ELR (cell line): ENCODE data around the gene RBPMS2.
"Not testable (repeated sequence)": the region's sequence is repeated elsewhere in the genome, so short reads cannot be mapped to it uniquely, and the experiment has no call there.

Experiments
- DNase-seq: peaks from one replicate; pipeline ENCODE4 v3.0.0-alpha.2; 2015; ENCODE audit warnings: low read depth

Gene RBPMS2

GRCh38 chr15:64775551-64776401 lies at the start of gene RBPMS2:
RBPMS2 (minus strand) TSS chr15:64775589; CDS start chr15:64775319, 270 bp downstream.
- peak; percentile 15 for DNase-seq

- DNase-seq, result no peak
Observed at GRCh38 chr15:64824929-64825430, 49.6 kb upstream of the RBPMS2 start.

DNA sequence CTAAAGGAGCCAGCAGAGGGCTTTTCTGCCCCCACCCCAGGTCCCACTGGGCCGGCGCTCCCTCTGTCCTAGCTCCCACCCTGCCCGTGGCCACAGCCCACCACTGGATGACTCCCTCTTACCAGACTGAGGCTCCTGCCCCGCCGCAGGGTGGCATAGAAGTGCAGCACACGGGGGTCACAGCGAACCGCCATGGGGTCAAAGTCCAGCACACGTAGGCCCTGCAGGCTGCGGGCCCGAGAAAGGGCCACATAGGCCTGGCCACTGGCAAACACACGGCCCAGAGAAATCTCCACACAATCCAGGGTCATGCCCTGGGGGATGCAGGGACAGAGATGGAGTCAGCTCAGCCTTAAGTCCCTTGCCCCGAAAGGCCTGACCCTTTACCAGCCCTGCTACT lies 41.1 kb upstream of the RBPMS2 start:
- DNase-seq, result no peak

- not testable (repeated sequence) for DNase-seq
Observed at GRCh38 chr15:64814965-64815364, 39.6 kb upstream of the RBPMS2 start.

- DNase-seq, result not testable (repeated sequence)
Observed at GRCh38 chr15:64814283-64814682, 38.9 kb upstream of the RBPMS2 start.

DNA sequence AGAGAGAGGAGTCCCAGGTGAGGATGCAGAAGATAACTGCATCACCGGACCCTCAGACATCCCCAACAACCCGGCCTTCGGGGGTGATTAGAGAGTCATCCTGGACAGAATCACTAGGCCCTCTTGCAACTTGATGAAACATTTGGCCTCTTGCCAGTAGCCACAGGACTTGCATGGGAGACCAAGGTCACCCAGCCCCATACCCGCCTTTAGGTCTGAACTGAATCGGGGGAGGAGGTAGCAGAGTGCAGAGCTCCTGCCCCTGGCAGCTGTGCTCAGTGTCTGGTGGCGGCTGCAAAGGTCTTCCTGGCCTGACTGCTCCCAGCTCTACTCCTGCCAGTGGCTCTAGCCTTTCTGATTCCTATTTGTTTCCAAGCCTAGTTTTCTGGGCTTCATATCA lies 37.7 kb upstream of the RBPMS2 start:
- DNase-seq, result peak; percentile 37

GRCh38 chr15:64810497-64811326 lies 35.3 kb upstream of the RBPMS2 start:
- DNase-seq, result no peak

- peak; percentile 78 for DNase-seq
Observed at GRCh38 chr15:64809649-64810496, 34.5 kb upstream of the RBPMS2 start.

GRCh38 chr15:64808785-64809453 lies 33.5 kb upstream of the RBPMS2 start:
- no peak for DNase-seq

GRCh38 chr15:64807751-64808222 lies 32.4 kb upstream of the RBPMS2 start:
- DNase-seq, result no peak

DNA sequence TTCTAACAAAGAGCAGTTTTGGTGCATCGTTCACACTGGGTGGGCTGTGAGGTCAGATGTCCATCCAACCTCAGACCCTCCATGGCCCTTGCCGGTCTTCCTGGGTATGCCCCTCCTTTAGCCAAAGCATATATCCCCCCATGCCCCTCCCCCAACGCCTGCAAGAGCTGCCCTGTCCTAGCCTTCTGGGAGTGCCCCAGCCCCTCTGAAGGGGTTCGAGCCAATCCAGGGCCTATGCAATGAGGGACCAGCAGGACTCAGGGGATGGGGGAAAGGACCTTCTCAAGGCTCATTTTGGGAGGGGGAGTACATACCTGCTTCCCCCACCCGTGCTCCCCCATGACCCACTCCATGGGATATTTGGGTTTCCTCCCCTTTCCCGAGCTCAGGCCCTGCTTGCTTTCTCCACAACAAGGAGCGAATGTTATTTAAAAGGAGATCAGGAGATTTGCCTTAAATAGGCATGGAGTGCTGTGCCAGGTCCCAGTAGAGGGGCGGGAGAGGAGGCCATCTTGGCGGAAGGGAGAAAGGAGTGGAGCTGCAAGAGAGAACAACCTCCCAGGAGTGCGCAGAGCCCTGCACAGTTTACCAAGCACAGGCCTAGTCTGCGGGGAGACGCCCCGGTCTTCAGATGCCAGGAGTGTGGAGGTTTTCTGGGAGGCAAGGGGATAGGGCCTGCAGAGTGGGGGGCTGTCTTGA lies 31.8 kb upstream of the RBPMS2 start:
- DNase-seq, result no peak

DNA sequence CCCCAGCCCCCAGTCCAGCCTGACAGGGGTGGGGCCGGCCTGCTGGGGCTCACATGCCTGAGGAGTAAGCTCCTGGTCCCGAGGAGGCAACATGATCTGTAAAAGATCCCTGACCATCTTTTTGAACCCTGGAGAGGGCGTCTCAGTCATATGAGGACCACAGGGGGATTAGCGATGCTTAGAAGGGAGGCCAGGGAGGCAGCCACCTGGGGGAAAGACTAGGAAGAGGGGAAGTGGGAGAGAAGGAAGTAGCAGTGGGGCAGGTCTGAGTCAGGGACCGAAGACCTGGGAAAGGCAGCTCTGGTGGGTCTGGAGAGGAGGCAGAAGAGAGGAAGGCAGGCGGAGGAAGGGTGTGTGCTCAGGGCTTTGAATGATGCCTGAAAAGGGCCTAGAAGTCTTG lies 31.1 kb upstream of the RBPMS2 start:
- DNase-seq, result no peak

- DNase-seq, result no peak
Observed at GRCh38 chr15:64804619-64805018, 29.2 kb upstream of the RBPMS2 start.

GRCh38 chr15:64803526-64803925 lies 28.1 kb upstream of the RBPMS2 start:
- DNase-seq, result no peak

DNA sequence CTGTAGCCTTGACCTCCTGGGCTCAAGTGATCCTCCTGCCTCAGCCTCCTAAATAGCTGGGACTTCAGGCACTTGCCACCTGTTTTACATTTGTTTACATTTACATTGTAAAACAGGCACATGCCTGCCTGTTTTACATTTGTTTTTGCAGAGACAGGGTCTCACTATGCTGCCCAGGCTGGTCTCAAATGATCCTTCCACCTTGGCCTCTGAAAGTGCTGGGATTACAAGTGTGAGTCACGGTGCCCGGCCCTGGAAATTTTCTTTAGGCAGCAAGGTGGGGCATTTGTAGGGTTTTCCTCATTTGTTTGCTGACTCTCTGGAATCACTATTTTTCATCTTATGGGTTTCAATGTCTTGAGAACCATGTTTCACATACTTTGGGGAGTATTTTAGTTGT lies 25.1 kb upstream of the RBPMS2 start:
- no peak for DNase-seq

GRCh38 chr15:64798905-64799304 lies 23.5 kb upstream of the RBPMS2 start:
- DNase-seq, result not testable (repeated sequence)

GRCh38 chr15:64795921-64796320 lies 20.5 kb upstream of the RBPMS2 start:
- DNase-seq, result not testable (repeated sequence)

DNA sequence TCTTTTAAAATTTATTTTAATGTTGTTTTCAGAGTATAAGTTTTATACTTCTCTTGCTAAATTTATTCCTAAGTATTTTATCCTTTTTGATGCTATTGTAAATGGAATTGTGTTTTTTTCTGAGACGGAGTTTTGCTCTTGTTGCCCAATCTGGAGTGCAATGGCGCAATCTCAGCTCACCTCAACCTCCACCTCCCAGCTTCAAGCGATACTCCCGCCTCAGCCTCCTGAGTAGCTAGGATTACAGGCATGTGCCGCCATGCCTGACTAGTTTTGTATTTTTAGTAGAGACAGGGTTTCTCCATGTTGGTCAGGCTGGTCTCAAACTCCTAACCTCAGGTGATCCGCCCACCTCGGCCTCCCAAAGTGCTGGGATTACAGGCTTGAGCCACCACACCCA lies 19.9 kb upstream of the RBPMS2 start:
- DNase-seq, result not testable (repeated sequence)

DNA sequence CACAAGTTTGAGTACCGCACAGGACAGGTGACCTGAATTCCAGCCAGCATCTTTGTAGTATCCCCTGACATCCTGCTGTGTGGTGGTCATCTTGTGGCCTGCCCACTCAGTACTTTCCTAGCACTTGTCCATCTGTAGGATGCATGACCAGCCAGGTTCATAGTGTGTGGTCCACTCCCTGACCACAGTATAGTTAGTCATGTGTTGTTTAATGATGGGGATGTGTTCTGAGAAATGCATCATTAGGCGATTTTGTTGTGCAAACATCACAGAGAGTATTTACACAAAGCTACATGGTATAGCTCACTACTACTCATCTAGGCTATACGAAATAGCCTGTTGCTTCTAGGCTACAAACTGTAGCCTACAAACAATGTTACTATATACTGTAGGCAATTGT lies 16.9 kb upstream of the RBPMS2 start:
- DNase-seq, result peak; percentile 31

DNA sequence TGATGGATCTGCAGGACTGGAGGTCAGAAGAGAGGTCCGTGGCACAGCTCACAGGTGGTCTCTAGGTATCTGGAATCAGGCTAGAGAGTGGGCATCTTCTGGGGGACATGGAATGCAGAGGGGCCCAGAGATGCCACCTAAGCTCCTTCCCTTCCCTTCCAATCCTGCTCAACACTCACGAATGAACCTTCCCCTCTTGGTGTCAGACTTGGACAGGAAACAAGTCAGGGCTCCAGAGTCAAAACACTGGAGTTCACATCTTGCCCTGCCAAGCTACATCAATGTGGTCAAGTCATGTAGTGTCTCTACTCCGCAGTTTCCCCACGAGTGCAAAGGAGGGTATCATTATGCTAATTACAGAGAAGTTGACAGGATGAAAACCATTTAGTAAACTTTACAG lies 16.0 kb upstream of the RBPMS2 start:
- no peak for DNase-seq

GRCh38 chr15:64783796-64784195 lies 8.4 kb upstream of the RBPMS2 start:
- no peak for DNase-seq
